ENCODE data around the gene A4GNT.

A4GNT gene

DNA sequence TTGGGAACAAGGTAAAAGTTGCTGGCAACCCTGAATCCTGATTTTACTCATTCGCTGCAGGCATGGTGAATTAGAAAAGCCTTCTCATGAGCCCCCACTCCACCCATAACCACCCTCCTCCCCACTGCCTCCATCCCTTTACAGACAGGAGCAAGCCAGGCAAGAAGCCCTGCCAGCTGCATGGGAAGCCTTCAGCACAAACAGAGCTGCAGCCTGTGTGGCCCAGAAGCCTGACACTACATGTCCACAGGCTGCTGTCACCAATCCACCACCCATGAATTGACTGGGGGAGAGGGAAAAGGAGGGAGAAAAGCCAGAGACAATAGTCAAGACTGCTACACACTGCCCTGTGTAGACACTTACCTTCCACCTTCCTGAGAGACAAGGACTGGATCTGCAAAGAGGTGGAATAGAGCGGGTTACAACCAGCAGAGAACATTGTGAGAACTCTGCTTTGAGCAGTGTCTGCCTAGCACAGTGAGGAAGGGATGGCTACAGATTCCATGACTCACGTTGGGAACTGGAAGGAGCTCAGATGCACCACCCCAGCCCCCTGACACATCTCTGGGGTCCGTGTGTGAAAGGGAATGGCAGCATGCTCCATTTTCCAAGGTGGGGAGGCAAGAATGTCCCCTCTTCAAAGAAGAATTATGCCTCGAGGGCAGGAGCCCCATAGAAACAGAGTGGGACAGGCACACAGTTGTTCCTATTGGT, 50.7 kb downstream of the A4GNT start:
- H3K9ac ChIP-seq: no peak overlapping the region
- no peak for TF ChIP-seq Cebpa-rat (IDR thresholded peaks at IDR 0.05)

DNA sequence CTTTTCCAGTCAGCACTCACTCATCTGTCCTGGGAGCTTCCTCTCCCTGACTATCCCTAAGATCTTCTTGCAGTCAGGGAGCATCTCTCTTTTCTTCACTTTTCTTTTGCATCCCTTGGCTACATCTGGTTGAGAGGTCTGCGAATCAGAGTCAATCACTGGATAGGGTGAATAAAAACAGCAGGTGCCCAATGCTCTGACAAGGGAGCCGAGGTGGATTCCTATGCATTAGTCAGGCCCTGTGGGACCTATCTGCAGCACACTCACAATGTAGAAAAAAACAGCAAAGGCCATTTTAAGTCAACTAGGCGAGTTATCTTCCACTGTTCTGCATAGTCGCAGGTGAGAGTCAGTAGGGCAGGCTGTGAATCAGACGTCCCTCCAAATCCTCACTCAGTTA, 52.3 kb downstream of the A4GNT start:
- Histone ChIP-seq H3K4me2 (no peak overlapping the region), H3K36me3 (no peaks in the 10 kb centered on the region), H3K9ac (no peak overlapping the region), H3K27me3 (no peaks in the 10 kb centered on the region), H3K27ac (no peak overlapping the region), H4K20me1 (no peaks in the 10 kb centered on the region), H3K4me3 (no peak overlapping the region), H3K4me1 (0 out of 2 replicates have a peak, but pooled peaks cover 12% of the 10 kb centered on the region), H3K9me3 (no peaks in the 10 kb centered on the region)
- TF ChIP-seq Cebpa-rat (IDR thresholded peaks at IDR 0.05): no peak

More for the DNA sequence above, 50.7 kb downstream of the A4GNT start:
- Histone ChIP-seq H4K20me1 (no peaks in the 10 kb centered on the region), H3K9me3 (no peaks in the 10 kb centered on the region), H3K36me3 (no peaks in the 10 kb centered on the region), H3K4me1 (0 out of 2 replicates have a peak, but pooled peaks cover 12% of the 10 kb centered on the region), H3K27me3 (no peaks in the 10 kb centered on the region), H3K4me2 (0 out of 2 replicates have a peak overlapping the region, but pooled peaks have one; percentile 11), H3K27ac (no peak overlapping the region), H3K4me3 (no peak overlapping the region)

DNA sequence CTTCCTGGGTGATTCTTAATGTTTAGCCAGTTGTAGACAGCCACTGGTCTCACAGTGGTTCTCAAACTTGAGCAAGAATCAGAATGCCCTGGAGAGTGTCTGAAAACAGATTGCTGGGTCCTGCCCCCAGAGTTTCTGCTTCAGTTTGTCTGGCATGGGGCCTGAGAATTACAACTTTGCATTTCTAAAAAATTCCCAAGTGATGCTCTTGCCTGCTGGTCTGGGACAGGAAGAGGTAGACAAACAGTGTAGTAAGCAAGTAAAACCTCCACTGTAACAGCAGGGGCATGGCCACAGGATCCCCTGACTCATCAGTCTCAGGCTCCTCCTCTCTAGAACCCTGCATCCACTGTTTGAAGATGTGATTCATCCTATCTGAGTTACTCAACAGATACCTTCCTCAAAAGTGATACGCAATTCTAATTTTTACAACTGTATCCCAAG, 53.3 kb downstream of the A4GNT start:
- Histone ChIP-seq H3K4me3 (no peak overlapping the region), H3K9ac (no peak overlapping the region), H3K27ac (no peak overlapping the region), H4K20me1 (no peaks in the 10 kb centered on the region), H3K27me3 (no peaks in the 10 kb centered on the region), H3K9me3 (no peaks in the 10 kb centered on the region), H3K4me1 (0 out of 2 replicates have a peak, but pooled peaks cover 12% of the 10 kb centered on the region), H3K36me3 (no peaks in the 10 kb centered on the region), H3K4me2 (no peak overlapping the region)
- TF ChIP-seq Cebpa-rat (IDR thresholded peaks at IDR 0.05): no peak

- TF ChIP-seq Cebpa-rat (IDR thresholded peaks at IDR 0.05): no peak
- H3K9me3 ChIP-seq: no peaks in the 10 kb centered on the region
- 0 out of 2 replicates have a peak, but pooled peaks cover 11% of the 10 kb centered on the region for H3K4me1 ChIP-seq
- H3K27me3 ChIP-seq: no peaks in the 10 kb centered on the region
- H3K36me3 ChIP-seq: no peaks in the 10 kb centered on the region
- H4K20me1 ChIP-seq: no peaks in the 10 kb centered on the region
- no peak overlapping the region for H3K27ac ChIP-seq
- H3K9ac ChIP-seq: no peak overlapping the region
- H3K4me3 ChIP-seq: no peak overlapping the region
- no peak overlapping the region for H3K4me2 ChIP-seq
Observed at GRCh38 chr3:138078096-138078495, 54.1 kb downstream of the A4GNT start.
